Measurements from ENCODE around the gene CNOT6L.

The CNOT6L gene

DNA sequence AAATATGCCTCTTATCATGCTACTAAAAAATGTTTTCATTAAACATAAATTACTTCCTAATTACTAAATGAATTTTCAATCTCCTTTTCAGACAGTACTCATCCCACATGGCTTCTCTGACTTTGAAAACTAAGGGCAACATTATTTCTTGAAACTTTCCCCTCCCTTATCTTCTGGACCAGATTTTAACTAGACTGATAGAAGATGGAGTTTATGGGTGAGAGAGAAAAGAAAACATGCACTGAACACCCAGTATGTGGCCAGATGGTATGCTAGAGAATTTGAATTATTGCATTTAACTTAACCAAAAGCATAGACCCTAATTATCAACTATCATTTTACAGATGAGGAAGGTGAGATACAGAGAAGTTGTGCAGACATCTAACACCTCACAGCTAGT, 16.8 kb downstream of the CNOT6L start:
- TF ChIP-seq, protein P1, sequence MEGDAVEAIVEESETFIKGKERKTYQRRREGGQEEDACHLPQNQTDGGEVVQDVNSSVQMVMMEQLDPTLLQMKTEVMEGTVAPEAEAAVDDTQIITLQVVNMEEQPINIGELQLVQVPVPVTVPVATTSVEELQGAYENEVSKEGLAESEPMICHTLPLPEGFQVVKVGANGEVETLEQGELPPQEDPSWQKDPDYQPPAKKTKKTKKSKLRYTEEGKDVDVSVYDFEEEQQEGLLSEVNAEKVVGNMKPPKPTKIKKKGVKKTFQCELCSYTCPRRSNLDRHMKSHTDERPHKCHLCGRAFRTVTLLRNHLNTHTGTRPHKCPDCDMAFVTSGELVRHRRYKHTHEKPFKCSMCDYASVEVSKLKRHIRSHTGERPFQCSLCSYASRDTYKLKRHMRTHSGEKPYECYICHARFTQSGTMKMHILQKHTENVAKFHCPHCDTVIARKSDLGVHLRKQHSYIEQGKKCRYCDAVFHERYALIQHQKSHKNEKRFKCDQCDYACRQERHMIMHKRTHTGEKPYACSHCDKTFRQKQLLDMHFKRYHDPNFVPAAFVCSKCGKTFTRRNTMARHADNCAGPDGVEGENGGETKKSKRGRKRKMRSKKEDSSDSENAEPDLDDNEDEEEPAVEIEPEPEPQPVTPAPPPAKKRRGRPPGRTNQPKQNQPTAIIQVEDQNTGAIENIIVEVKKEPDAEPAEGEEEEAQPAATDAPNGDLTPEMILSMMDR (IDR thresholded peaks at IDR 0.05; ENCODE audit: insufficient read depth, low read length, missing control alignments), result no peak
- DNase-seq (ENCODE audit: low read depth, low spot score), result no peak
- CTCF ChIA-PET, result no interaction called here
- no peak overlapping the region for H3K4me3 ChIP-seq (ENCODE audit: low read depth, low read length)
- POLR2A ChIA-PET, result no interaction called here

DNA sequence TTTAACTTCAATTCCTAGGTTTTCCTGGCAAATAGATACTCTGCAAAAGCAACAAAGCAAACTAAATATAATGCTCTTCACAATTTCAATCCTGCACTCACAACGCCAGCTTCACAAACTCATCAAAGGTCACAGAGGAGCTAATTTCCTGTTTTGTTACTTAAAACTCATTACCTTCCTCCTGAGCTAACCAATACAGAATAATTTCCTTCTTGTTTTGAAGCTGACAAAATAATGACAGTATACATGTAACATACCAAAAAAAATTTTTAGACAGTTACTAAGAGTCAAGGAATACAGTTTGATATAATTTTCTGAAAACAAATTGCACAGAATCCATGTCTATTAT, 17.9 kb downstream of the CNOT6L start:
- ChIA-PET CTCF (interaction anchor here (0.7 to 1.9 kb wide), 4 partner anchors 9 to 17 kb away, joined by 3 to 8 read pairs (median 3); no protein-coding TSS in a partner anchor), POLR2A (no interaction called here)
- no peak overlapping the region for H3K4me3 ChIP-seq (ENCODE audit: low read depth, low read length)
- DNase-seq (ENCODE audit: low read depth, low spot score), result no peak
- TF ChIP-seq, protein P1 (IDR thresholded peaks at IDR 0.05; ENCODE audit: insufficient read depth, low read length, missing control alignments), result no peak

DNA sequence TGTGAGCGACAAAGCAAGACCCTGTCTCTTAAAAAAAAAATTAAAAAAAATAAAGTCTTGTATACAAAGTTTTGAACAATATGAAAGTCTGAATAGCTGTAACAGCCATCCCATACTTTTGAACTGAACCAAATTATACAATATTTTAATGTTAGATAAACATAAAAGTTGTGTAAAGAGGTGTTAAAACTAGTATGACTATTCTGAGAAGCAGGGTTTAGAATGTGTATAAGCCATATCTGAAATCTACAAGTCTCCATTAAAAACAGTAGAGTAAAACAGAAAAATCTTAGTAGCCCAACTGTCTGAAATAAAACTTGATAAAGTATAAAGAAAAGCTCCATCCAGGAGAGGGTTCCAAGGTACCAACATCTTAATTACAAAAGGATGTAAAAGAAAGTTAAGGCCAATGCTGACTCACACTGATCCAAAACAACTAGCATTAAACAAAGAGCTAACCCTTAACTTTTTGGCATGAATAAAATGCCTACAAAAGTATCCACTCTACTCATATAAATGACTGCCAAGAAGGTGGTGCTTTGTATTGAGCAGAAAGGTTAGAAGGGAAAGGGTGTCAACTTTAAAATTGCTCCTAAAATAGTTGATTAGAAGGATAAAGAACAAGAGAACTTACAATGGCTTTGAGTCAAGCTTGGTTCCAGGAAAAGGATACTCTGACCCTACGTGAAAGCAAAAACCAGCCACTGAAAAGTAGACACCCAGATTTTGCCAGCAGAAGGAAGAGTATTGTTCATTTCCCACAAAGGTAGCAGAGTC, 18.5 kb downstream of the CNOT6L start:
- no peak overlapping the region for H3K4me3 ChIP-seq (ENCODE audit: low read depth, low read length)
- ChIA-PET CTCF (interaction anchor here (0.7 to 1.9 kb wide), 4 partner anchors 10 to 17 kb away, joined by 3 to 8 read pairs (median 3); no protein-coding TSS in a partner anchor), POLR2A (interaction anchor here (0.6 to 1.1 kb wide), 2 partner anchors 19 to 676 kb away, joined by 4 read pairs; no protein-coding TSS in a partner anchor)
- DNase-seq (ENCODE audit: low read depth, low spot score), result no peak
- TF ChIP-seq, protein P1 (IDR thresholded peaks at IDR 0.05; ENCODE audit: insufficient read depth, low read length, missing control alignments), result no peak

DNA sequence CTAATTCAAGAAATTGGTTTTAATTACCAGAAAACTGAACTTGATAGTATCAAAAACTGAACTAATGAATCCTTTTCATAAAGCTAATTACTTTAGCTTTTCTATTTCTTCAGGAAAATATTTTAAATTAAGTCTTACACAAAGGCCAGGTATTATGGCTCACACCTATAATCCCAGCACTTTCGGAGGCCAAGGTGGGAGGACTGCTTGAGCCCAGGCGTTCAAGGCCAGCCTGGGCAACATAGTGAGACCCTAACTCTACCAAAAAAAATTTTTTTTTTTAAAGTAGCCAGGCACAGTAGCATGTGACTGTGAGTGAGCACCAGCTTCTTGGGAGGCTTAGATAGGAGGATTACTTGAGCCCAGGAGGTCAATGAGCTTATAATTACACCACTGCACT, 19.1 kb downstream of the CNOT6L start:
- H3K4me3 ChIP-seq (ENCODE audit: low read depth, low read length), result no peak overlapping the region
- CTCF ChIA-PET, result interaction anchor here (1.4 to 1.9 kb wide), 2 partner anchors 16 to 18 kb away, joined by 3 to 8 read pairs; no protein-coding TSS in a partner anchor
- TF ChIP-seq, protein P1 (IDR thresholded peaks at IDR 0.05; ENCODE audit: insufficient read depth, low read length, missing control alignments), result no peak
- no peak for DNase-seq (ENCODE audit: low read depth, low spot score)
- POLR2A ChIA-PET, result interaction anchor here (0.6 to 1.1 kb wide), 2 partner anchors 20 to 677 kb away, joined by 4 read pairs; no protein-coding TSS in a partner anchor

DNA sequence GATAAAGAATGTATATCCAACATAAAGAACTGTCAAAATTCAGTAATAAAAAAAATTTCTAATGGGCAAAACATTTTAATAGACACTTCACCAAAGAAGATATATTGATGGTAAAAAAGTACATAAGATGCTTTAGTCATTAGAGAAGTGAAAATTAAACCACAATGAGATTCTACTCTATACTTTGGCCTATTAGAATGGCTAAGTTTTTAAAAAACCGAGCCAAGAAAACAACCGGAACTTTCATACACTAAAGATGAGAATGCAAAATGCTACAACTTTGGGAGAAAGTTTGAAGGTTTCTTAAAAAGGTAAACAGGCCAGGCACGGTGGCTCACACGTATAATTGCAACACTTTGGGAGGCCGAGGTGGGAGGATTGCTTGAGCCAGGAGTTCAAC, 20.8 kb downstream of the CNOT6L start:
- no peak overlapping the region for H3K4me3 ChIP-seq (ENCODE audit: low read depth, low read length)
- ChIA-PET CTCF (no interaction called here), POLR2A (no interaction called here)
- no peak for DNase-seq (ENCODE audit: low read depth, low spot score)
- TF ChIP-seq, protein P1 (IDR thresholded peaks at IDR 0.05; ENCODE audit: insufficient read depth, low read length, missing control alignments), result no peak

DNA sequence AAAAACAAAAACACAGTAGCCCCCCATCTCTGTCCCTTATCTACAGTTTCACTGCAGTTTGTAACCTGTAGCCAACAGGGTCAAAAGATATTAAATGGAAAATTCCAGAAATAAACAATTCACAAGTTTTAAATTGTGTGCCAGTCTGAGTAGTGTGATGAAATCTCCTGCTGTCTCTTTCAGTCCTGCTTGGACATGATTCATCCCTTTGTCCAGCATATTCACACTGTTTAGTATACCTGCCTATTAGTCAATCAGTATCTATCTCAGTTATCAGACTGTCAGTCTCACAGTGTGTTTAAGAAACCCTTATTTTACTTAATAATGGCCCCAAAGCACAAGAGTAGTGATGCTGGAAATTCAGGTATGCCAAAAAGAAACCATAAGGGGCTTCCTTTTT, 21.9 kb downstream of the CNOT6L start:
- no peak for DNase-seq (ENCODE audit: low read depth, low spot score)
- TF ChIP-seq, protein P1 (IDR thresholded peaks at IDR 0.05; ENCODE audit: insufficient read depth, low read length, missing control alignments), result no peak
- H3K4me3 ChIP-seq (ENCODE audit: low read depth, low read length), result no peak overlapping the region
- ChIA-PET POLR2A (no interaction called here), CTCF (no interaction called here)

All from AG04449 (cell line).